HTR-8/SVneo (cell line): ENCODE measurements around the gene TMEM235.
"Not testable (repeated sequence)": the region's sequence is repeated elsewhere in the genome, so short reads cannot be mapped to it uniquely, and the experiment has no call there.

Experiments used
- DNase-seq: peaks from one replicate; pipeline ENCODE4 v3.0.0; 2011; ENCODE audit warnings: low spot score, mixed read lengths; ENCODE audit not compliant: insufficient read length
- FAIRE-seq: peaks from 2 replicates; lab custom pipeline; 2011; peaks lifted over from hg19 to GRCh38; lab: Jason Lieb, UNC

The TMEM235 gene

GRCh38 chr17:78214706-78215061 lies 16.7 kb upstream of the TMEM235 start:
- FAIRE-seq (no peak), DNase-seq (no peak)

- DNase-seq (no peak), FAIRE-seq (no peak)
Observed at GRCh38 chr17:78219396-78220150, 11.9 kb upstream of the TMEM235 start.

- DNase-seq (no peak), FAIRE-seq (no peak)
Observed at GRCh38 chr17:78223061-78223460, 8.4 kb upstream of the TMEM235 start.

GRCh38 chr17:78223765-78224164 lies 7.7 kb upstream of the TMEM235 start:
- no peak for FAIRE-seq
- no peak for DNase-seq

- no peak for DNase-seq
- no peak for FAIRE-seq
Observed at GRCh38 chr17:78224231-78225087, 7.0 kb upstream of the TMEM235 start.

- FAIRE-seq (no peak), DNase-seq (no peak)
Observed at GRCh38 chr17:78225088-78225865, 6.2 kb upstream of the TMEM235 start.

- FAIRE-seq (no peak), DNase-seq (no peak)
Observed at GRCh38 chr17:78226055-78226758, 5.2 kb upstream of the TMEM235 start.

- DNase-seq = no peak
- FAIRE-seq = peak; percentile 40
Observed at GRCh38 chr17:78226759-78227454, 4.5 kb upstream of the TMEM235 start.

GRCh38 chr17:78227455-78227916 lies 3.9 kb upstream of the TMEM235 start:
- no peak for DNase-seq
- FAIRE-seq = no peak

GRCh38 chr17:78228176-78228575 lies 3.3 kb upstream of the TMEM235 start:
- FAIRE-seq (no peak), DNase-seq (no peak)

GRCh38 chr17:78230252-78230962 lies 1.0 kb upstream of the TMEM235 start:
- FAIRE-seq (no peak), DNase-seq (no peak)

GRCh38 chr17:78231991-78232858 lies 794 bp downstream of the TMEM235 start:
- FAIRE-seq (no peak), DNase-seq (no peak)

GRCh38 chr17:78232859-78233173 lies 1.4 kb downstream of the TMEM235 start:
- DNase-seq (no peak), FAIRE-seq (peak; percentile 85)

GRCh38 chr17:78233678-78234077 lies 2.2 kb downstream of the TMEM235 start:
- FAIRE-seq = no peak
- no peak for DNase-seq

- DNase-seq (no peak), FAIRE-seq (peak; percentile 26)
Observed at GRCh38 chr17:78234261-78234865, 2.9 kb downstream of the TMEM235 start.

- not testable (repeated sequence) for DNase-seq, FAIRE-seq
Observed at GRCh38 chr17:78235022-78235421, 3.6 kb downstream of the TMEM235 start.

GRCh38 chr17:78235885-78236284 lies 4.5 kb downstream of the TMEM235 start:
- DNase-seq (no peak), FAIRE-seq (no peak)
